Large intestine (tissue), 3 donors: ENCODE results near the gene PIGM. TPM values are rescaled to one million over a fixed set of nuclear protein-coding genes. Genes with fewer than 3 reads are reported as not detected.

Experiments used
- DNase-seq, 2 donors: peaks; one replicate each; pipeline versions ENCODE4 v3.0.0 to v3.0.0-alpha.2; 2013
- H3K27ac ChIP-seq: one replicate; pipeline ENCODE4 v1.5.1; 2013; ENCODE audit warnings: low read length
- H3K27me3 ChIP-seq: 2 replicates; pipeline ENCODE4 v1.6.1; 2013; ENCODE audit warnings: low read length; ENCODE audit not compliant: control insufficient read depth, insufficient read depth
- H3K36me3 ChIP-seq: 2 replicates; pipeline ENCODE4 v1.6.1; 2013; ENCODE audit warnings: low read length; ENCODE audit not compliant: control insufficient read depth, insufficient read depth
- H3K4me1 ChIP-seq: one replicate; pipeline ENCODE4 v1.6.1; 2013; ENCODE audit warnings: low read length; ENCODE audit not compliant: control insufficient read depth, insufficient read depth
- H3K4me3 ChIP-seq: one replicate; pipeline ENCODE4 v1.5.1; 2013; ENCODE audit warnings: low read length
- H3K9me3 ChIP-seq: one replicate; pipeline ENCODE4 v1.6.1; 2013; ENCODE audit warnings: mild to moderate bottlenecking, low read depth, low read length, moderate library complexity; ENCODE audit not compliant: control insufficient read depth
- WGBS: methylation state at CpG from one replicate; pipeline ENCODE4 v1.1.5; 2013; ENCODE audit warnings: low lambda C conversion rate; ENCODE audit not compliant: insufficient coverage; 5-methylcytosine and 5-hydroxymethylcytosine counted together
- polyA plus RNA-seq: library from polyadenylated mRNA; unstranded; fragments of 120-200 nt; gene quantifications from one replicate; pipeline ENCODE4 v1.2.1, GENCODE V29; 2013

The PIGM gene
- polyA plus RNA-seq, 1 donor, result 13.1 TPM

GRCh38 chr1:160074865-160075264 lies 43.1 kb upstream of the PIGM start:
- WGBS, result 40% methylated on average over 1 of the region's 4 CpGs
- no peak overlapping the region for H3K27ac ChIP-seq
- no peaks in the 10 kb centered on the region for H3K9me3 ChIP-seq
- no peak for DNase-seq
- peaks cover 38% of the 10 kb centered on the region for H3K27me3 ChIP-seq
- no peaks in the 10 kb centered on the region for H3K36me3 ChIP-seq
- peaks cover under 1% of the 10 kb centered on the region for H3K4me1 ChIP-seq
- H3K4me3 ChIP-seq, result no peak overlapping the region

GRCh38 chr1:160071289-160071688 lies 39.5 kb upstream of the PIGM start:
- WGBS, result 85% methylated on average over 5 of the region's 5 CpGs
- DNase-seq, result no peak
- no peak overlapping the region for H3K27ac ChIP-seq
- no peaks in the 10 kb centered on the region for H3K36me3 ChIP-seq
- H3K4me3 ChIP-seq, result no peak overlapping the region
- peaks cover 2% of the 10 kb centered on the region for H3K4me1 ChIP-seq
- H3K9me3 ChIP-seq, result no peaks in the 10 kb centered on the region
- H3K27me3 ChIP-seq, result peaks cover 41% of the 10 kb centered on the region

- DNase-seq, result peak in 1 of 2 donors; percentile 60
- H3K27ac ChIP-seq, result no peak overlapping the region
- H3K9me3 ChIP-seq, result no peaks in the 10 kb centered on the region
- peak overlapping the region; percentile 57 for H3K4me3 ChIP-seq
- peaks cover 36% of the 10 kb centered on the region for H3K27me3 ChIP-seq
- peaks cover 2% of the 10 kb centered on the region for H3K4me1 ChIP-seq
- H3K36me3 ChIP-seq, result no peaks in the 10 kb centered on the region
- WGBS, result 0% methylated on average over 7 of the region's 46 CpGs
Observed at GRCh38 chr1:160070243-160071163, 38.7 kb upstream of the PIGM start.

GRCh38 chr1:160069460-160070231 lies 37.9 kb upstream of the PIGM start, which contains the start of gene KCNJ10:
TSS of gene KCNJ10 (minus strand) at chr1:160070160. CDS start at chr1:160042532, 27,628 bp downstream.
- Histone ChIP-seq H3K27ac (no peak within 1 kb of the TSS), H3K36me3 (no peaks in the 10 kb centered on the region), H3K27me3 (peaks cover 35% of the 10 kb centered on the region), H3K9me3 (no peaks in the 10 kb centered on the region), H3K4me1 (peaks cover 6% of the 10 kb centered on the region), H3K4me3 (peak within 1 kb of the TSS; percentile 57)
- DNase-seq, result no peak
- WGBS, result no CpG with 5 or more reads among the region's 32 CpGs

GRCh38 chr1:160068225-160068624 lies 36.4 kb upstream of the PIGM start:
- no peak overlapping the region for H3K4me3 ChIP-seq
- DNase-seq, result no peak
- no peak overlapping the region for H3K27ac ChIP-seq
- no CpG with 5 or more reads among the region's 5 CpGs for WGBS
- no peaks in the 10 kb centered on the region for H3K9me3 ChIP-seq
- H3K36me3 ChIP-seq, result no peaks in the 10 kb centered on the region
- peaks cover 6% of the 10 kb centered on the region for H3K4me1 ChIP-seq
- peaks cover 33% of the 10 kb centered on the region for H3K27me3 ChIP-seq

GRCh38 chr1:160066829-160067745 lies 35.3 kb upstream of the PIGM start:
- Histone ChIP-seq H3K9me3 (no peaks in the 10 kb centered on the region), H3K4me1 (peaks cover 6% of the 10 kb centered on the region), H3K4me3 (no peak overlapping the region), H3K36me3 (no peaks in the 10 kb centered on the region), H3K27ac (no peak overlapping the region), H3K27me3 (peaks cover 33% of the 10 kb centered on the region)
- no peak for DNase-seq
- no CpG with 5 or more reads among the region's 6 CpGs for WGBS

- Histone ChIP-seq H3K27ac (no peak overlapping the region), H3K27me3 (peaks cover 17% of the 10 kb centered on the region), H3K4me3 (no peak overlapping the region), H3K9me3 (no peaks in the 10 kb centered on the region), H3K36me3 (no peaks in the 10 kb centered on the region), H3K4me1 (peaks cover 5% of the 10 kb centered on the region)
- DNase-seq, result peak in 1 of 2 donors; percentile 32
- whole genome bisulfite sequencing, result no CpG with 5 or more reads among the region's 3 CpGs
Observed at GRCh38 chr1:160064746-160065145, 33.0 kb upstream of the PIGM start.

- no peak for DNase-seq
- no peak overlapping the region for H3K4me3 ChIP-seq
- 80% methylated on average over 1 of the region's 3 CpGs for WGBS
- H3K27me3 ChIP-seq, result peaks cover 11% of the 10 kb centered on the region
- H3K4me1 ChIP-seq, result peaks cover 4% of the 10 kb centered on the region
- H3K9me3 ChIP-seq, result no peaks in the 10 kb centered on the region
- H3K36me3 ChIP-seq, result no peaks in the 10 kb centered on the region
- H3K27ac ChIP-seq, result no peak overlapping the region
Observed at GRCh38 chr1:160064164-160064563, 32.4 kb upstream of the PIGM start.

- no CpG with 5 or more reads among the region's 5 CpGs for WGBS
- Histone ChIP-seq H3K36me3 (no peaks in the 10 kb centered on the region), H3K27ac (no peak overlapping the region), H3K9me3 (no peaks in the 10 kb centered on the region), H3K4me1 (peaks cover 4% of the 10 kb centered on the region), H3K27me3 (peaks cover 7% of the 10 kb centered on the region), H3K4me3 (no peak overlapping the region)
- no peak for DNase-seq
Observed at GRCh38 chr1:160063176-160063575, 31.4 kb upstream of the PIGM start.

GRCh38 chr1:160062230-160062532 lies 30.4 kb upstream of the PIGM start:
- WGBS, result no CpG with 5 or more reads among the region's 6 CpGs

More at GRCh38 chr1:160062230-160062532, 30.4 kb upstream of the PIGM start:
- Histone ChIP-seq H3K4me1 (peaks cover 4% of the 10 kb centered on the region), H3K27ac (no peak overlapping the region), H3K27me3 (peaks cover 4% of the 10 kb centered on the region), H3K4me3 (no peak overlapping the region), H3K36me3 (no peaks in the 10 kb centered on the region), H3K9me3 (no peaks in the 10 kb centered on the region)
- no peak for DNase-seq
